GM23338 (cell line): ENCODE data around the gene CCDC170. TPM values are rescaled to one million over a fixed set of nuclear protein-coding genes. Genes with fewer than 3 reads are reported as not detected.

ENCODE experiments used
- ATAC-seq: fragments of 200-7000 bp; cut with Tn5 transposase; 3 replicates; pipeline ENCODE4 v1.9.1; 2020
- DNase-seq: peaks from one replicate; pipeline ENCODE4 v3.0.0-alpha.2; 2015; ENCODE audit warnings: low spot score
- H2AFZ ChIP-seq: fragments of 200-600 bp; sonication (generic); 2 replicates; pipeline ENCODE4 v1.8.0; 2016; ENCODE audit warnings: antibody characterized with exemption, mild to moderate bottlenecking, moderate library complexity
- H3F3A ChIP-seq: fragments of 200-600 bp; sonication (generic); replicated peaks from 2 replicates; pipeline ENCODE4 v1.8.0; 2017; ENCODE audit warnings: antibody characterized with exemption, mixed run types, low read depth
- H3K27ac ChIP-seq: fragments of 200-600 bp; sonication (generic); 2 replicates; pipeline ENCODE4 v1.6.1; 2016; ENCODE audit warnings: low read depth
- H3K27me3 ChIP-seq: fragments of 200-600 bp; sonication (generic); 2 replicates; pipeline ENCODE4 v1.8.0; 2016; ENCODE audit warnings: mild to moderate bottlenecking, mixed run types, moderate library complexity; ENCODE audit not compliant: insufficient read depth
- H3K36me3 ChIP-seq: fragments of 200-600 bp; sonication (generic); 2 replicates; pipeline ENCODE4 v1.8.0; 2016; ENCODE audit warnings: mild to moderate bottlenecking; ENCODE audit not compliant: insufficient read depth
- H3K4me1 ChIP-seq: fragments of 200-600 bp; sonication (generic); 2 replicates; pipeline ENCODE4 v1.8.0; 2016; ENCODE audit warnings: mild to moderate bottlenecking, moderate library complexity; ENCODE audit not compliant: insufficient read depth
- H3K4me2 ChIP-seq: fragments of 200-600 bp; sonication (generic); 2 replicates; pipeline ENCODE4 v1.7.1; 2017; ENCODE audit warnings: mixed run types
- H3K4me3 ChIP-seq: fragments of 200-600 bp; sonication (generic); 2 replicates; pipeline ENCODE4 v1.6.1; 2016; ENCODE audit warnings: mixed run types
- H3K79me2 ChIP-seq: fragments of 200-600 bp; sonication (generic); replicated peaks from 2 replicates; pipeline ENCODE4 v1.8.0; 2017; ENCODE audit warnings: mild to moderate bottlenecking; ENCODE audit not compliant: insufficient read depth
- H3K9me2 ChIP-seq: fragments of 200-600 bp; sonication (generic); 2 replicates; pipeline ENCODE4 v1.8.0; 2017; ENCODE audit not compliant: insufficient read depth
- H4K20me1 ChIP-seq: fragments of 200-600 bp; sonication (generic); replicated peaks from 2 replicates; pipeline ENCODE4 v1.8.0; 2017; ENCODE audit warnings: mild to moderate bottlenecking; ENCODE audit not compliant: insufficient read depth
- H3K27ac Mint-ChIP-seq: 2 replicates; pipeline ENCODE4 v1.8.0; 2020; ENCODE audit warnings: inconsistent platforms, mild to moderate bottlenecking, moderate library complexity, mixed read lengths
- H3K27me3 Mint-ChIP-seq: 3 replicates; pipeline ENCODE4 v1.8.0; 2022; ENCODE audit warnings: low read depth, mild to moderate bottlenecking, moderate library complexity, mixed read lengths, inconsistent platforms; ENCODE audit not compliant: insufficient read depth, poor library complexity
- H3K36me3 Mint-ChIP-seq: 3 replicates; pipeline ENCODE4 v1.8.0; 2021; ENCODE audit warnings: low read depth, mild to moderate bottlenecking, inconsistent platforms, moderate library complexity, mixed read lengths
- H3K4me1 Mint-ChIP-seq: 3 replicates; pipeline ENCODE4 v1.8.0; 2020; ENCODE audit warnings: mild to moderate bottlenecking, inconsistent platforms, mixed read lengths
- H3K4me3 Mint-ChIP-seq: 3 replicates; pipeline ENCODE4 v1.8.0; 2021; ENCODE audit warnings: moderate library complexity, mild to moderate bottlenecking, inconsistent platforms, mixed read lengths
- H3K9me3 Mint-ChIP-seq: 3 replicates; pipeline ENCODE4 v1.8.0; 2020; ENCODE audit warnings: moderate library complexity, mild to moderate bottlenecking, inconsistent platforms, mixed read lengths
- CREB1 ChIP-seq: fragments of 250-450 bp; sonication (Bioruptor Pico); IDR thresholded peaks from 2 replicates; pipeline ENCODE4 v1.5.0; 2020; ENCODE audit warnings: low read depth, mild to moderate bottlenecking, moderate library complexity
- JUNB ChIP-seq: IDR thresholded peaks from one replicate; pipeline ENCODE4 v1.6.1; 2016; ENCODE audit warnings: antibody characterized with exemption; ENCODE audit not compliant: unreplicated experiment
- POLR2AphosphoS5 ChIP-seq: IDR thresholded peaks from 2 replicates; pipeline ENCODE4 v1.6.1; 2016; ENCODE audit warnings: antibody characterized with exemption, low read depth
- STAT1 ChIP-seq: IDR thresholded peaks from one replicate; pipeline ENCODE4 v1.6.1; 2016; ENCODE audit warnings: antibody characterized with exemption; ENCODE audit not compliant: unreplicated experiment
- ZNF114 ChIP-seq: fragments of 250-450 bp; sonication (Bioruptor Pico); IDR thresholded peaks from 2 replicates; pipeline ENCODE4 v1.5.0; 2020; ENCODE audit warnings: mild to moderate bottlenecking, moderate library complexity
- polyA plus RNA-seq: library from polyadenylated mRNA; unstranded; fragments of >200 nt; fragmentation: Nextera tagmentation; extraction: Ambion mirVana; gene quantifications from 2 replicates; pipeline ENCODE4 v1.2.1, GENCODE V29; 2016
- total RNA-seq: library from RNA; depleted of rRNA; stranded (reverse); fragments of >200 nt; shearing (Covaris generic); gene quantifications from 2 replicates; pipeline ENCODE4 v1.2.3, GENCODE V29; 2014
- TF ChIP-seq, protein P1 (sequence below): fragments of 250-450 bp; sonication (Bioruptor Pico); IDR thresholded peaks from 2 replicates; pipeline ENCODE4 v1.5.0; 2020; ENCODE audit warnings: mild to moderate bottlenecking, moderate library complexity
- TF ChIP-seq, protein P2 (sequence below): IDR thresholded peaks from one replicate; pipeline ENCODE4 v1.6.1; 2018; ENCODE audit warnings: antibody characterized with exemption; ENCODE audit not compliant: unreplicated experiment

The CCDC170 gene
- total and polyA plus RNA-seq, 2 experiments from 2014 or later, result 0.18 TPM; not detected in 1

DNA sequence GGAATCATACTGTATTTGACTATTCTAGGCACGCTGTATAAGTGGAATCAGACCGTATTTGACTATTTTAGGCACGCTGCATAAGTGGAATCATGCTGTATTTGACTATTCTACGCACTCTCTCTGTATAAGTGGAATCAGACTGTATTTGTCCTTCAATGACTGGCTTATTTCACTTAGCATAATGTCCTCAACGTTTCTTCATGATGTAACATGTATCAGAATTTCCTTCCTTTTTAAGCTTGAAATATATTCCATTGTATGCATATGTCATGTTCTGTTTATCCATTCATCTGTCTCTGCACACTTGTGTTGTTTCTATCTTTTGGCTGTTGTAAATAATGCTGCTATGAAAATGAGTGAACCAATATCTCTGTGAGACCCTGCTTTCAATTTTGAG, 5.7 kb downstream of the CCDC170 start (continued):
- TF ChIP-seq, protein P1, sequence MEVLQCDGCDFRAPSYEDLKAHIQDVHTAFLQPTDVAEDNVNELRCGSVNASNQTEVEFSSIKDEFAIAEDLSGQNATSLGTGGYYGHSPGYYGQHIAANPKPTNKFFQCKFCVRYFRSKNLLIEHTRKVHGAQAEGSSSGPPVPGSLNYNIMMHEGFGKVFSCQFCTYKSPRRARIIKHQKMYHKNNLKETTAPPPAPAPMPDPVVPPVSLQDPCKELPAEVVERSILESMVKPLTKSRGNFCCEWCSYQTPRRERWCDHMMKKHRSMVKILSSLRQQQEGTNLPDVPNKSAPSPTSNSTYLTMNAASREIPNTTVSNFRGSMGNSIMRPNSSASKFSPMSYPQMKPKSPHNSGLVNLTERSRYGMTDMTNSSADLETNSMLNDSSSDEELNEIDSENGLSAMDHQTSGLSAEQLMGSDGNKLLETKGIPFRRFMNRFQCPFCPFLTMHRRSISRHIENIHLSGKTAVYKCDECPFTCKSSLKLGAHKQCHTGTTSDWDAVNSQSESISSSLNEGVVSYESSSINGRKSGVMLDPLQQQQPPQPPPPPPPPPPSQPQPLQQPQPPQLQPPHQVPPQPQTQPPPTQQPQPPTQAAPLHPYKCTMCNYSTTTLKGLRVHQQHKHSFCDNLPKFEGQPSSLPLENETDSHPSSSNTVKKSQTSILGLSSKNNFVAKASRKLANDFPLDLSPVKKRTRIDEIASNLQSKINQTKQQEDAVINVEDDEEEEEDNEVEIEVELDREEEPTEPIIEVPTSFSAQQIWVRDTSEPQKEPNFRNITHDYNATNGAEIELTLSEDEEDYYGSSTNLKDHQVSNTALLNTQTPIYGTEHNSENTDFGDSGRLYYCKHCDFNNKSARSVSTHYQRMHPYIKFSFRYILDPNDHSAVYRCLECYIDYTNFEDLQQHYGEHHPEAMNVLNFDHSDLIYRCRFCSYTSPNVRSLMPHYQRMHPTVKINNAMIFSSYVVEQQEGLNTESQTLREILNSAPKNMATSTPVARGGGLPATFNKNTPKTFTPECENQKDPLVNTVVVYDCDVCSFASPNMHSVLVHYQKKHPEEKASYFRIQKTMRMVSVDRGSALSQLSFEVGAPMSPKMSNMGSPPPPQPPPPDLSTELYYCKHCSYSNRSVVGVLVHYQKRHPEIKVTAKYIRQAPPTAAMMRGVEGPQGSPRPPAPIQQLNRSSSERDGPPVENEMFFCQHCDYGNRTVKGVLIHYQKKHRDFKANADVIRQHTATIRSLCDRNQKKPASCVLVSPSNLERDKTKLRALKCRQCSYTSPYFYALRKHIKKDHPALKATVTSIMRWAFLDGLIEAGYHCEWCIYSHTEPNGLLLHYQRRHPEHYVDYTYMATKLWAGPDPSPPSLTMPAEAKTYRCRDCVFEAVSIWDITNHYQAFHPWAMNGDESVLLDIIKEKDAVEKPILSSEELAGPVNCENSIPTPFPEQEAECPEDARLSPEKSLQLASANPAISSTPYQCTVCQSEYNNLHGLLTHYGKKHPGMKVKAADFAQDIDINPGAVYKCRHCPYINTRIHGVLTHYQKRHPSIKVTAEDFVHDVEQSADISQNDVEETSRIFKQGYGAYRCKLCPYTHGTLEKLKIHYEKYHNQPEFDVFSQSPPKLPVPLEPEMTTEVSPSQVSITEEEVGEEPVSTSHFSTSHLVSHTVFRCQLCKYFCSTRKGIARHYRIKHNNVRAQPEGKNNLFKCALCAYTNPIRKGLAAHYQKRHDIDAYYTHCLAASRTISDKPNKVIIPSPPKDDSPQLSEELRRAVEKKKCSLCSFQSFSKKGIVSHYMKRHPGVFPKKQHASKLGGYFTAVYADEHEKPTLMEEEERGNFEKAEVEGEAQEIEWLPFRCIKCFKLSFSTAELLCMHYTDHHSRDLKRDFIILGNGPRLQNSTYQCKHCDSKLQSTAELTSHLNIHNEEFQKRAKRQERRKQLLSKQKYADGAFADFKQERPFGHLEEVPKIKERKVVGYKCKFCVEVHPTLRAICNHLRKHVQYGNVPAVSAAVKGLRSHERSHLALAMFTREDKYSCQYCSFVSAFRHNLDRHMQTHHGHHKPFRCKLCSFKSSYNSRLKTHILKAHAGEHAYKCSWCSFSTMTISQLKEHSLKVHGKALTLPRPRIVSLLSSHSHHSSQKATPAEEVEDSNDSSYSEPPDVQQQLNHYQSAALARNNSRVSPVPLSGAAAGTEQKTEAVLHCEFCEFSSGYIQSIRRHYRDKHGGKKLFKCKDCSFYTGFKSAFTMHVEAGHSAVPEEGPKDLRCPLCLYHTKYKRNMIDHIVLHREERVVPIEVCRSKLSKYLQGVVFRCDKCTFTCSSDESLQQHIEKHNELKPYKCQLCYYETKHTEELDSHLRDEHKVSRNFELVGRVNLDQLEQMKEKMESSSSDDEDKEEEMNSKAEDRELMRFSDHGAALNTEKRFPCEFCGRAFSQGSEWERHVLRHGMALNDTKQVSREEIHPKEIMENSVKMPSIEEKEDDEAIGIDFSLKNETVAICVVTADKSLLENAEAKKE, result no peak

DNA sequence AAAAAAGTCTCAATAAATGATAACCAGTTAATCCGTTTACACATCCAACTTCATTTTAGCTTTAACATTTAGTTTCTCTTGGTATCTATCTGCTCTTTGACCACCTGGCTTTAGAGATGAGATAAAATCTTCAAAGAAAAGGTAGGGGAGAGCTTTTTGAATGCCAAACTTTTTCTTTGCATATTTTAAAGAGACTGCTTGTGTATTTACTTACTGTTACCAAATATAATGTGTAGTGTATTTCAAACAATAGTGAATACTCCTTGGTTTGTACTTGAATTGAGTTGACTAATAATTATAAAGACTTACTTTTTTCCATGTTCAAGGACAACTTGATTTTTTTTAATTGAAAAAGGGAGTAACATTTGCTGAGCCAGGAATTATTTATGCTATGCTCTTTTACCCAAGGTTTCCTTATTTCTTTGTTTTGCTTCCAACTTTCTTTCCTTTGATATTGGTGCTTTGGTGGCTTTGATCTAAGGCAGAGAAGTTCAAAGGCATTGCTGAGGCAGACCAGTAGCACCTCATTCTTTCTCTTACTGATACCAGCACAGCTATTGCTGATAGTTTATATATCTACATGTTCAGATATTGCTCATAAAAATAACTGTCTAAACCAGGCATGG, 7.8 kb downstream of the CCDC170 start:
- Histone ChIP-seq H3K4me3 (no peak overlapping the region), H3F3A (no peaks in the 10 kb centered on the region), H3K27ac (no peak overlapping the region), H3K9me2 (no peaks in the 10 kb centered on the region; the same call in 1 of the 2 replicates), H3K4me2 (no peak overlapping the region), H3K27me3 (no peaks in the 10 kb centered on the region), H3K36me3 (no peaks in the 10 kb centered on the region), H2AFZ (no peak overlapping the region), H3K4me1 (peaks cover 10% of the 10 kb centered on the region), H4K20me1 (no peaks in the 10 kb centered on the region), H3K79me2 (no peaks in the 10 kb centered on the region)
- Mint-ChIP-seq H3K27ac (no peak overlapping the region), H3K4me3 (no peak overlapping the region), H3K4me1 (peaks cover 10% of the 10 kb centered on the region), H3K27me3 (peaks cover 6% of the 10 kb centered on the region), H3K36me3 (no peaks in the 10 kb centered on the region), H3K9me3 (no peaks in the 10 kb centered on the region)
- ATAC-seq (no peak), DNase-seq (no peak)
- TF ChIP-seq POLR2AphosphoS5 (no peak), STAT1 (no peak), ZNF114 (CRISPR knock-in tag) (no peak)

DNA sequence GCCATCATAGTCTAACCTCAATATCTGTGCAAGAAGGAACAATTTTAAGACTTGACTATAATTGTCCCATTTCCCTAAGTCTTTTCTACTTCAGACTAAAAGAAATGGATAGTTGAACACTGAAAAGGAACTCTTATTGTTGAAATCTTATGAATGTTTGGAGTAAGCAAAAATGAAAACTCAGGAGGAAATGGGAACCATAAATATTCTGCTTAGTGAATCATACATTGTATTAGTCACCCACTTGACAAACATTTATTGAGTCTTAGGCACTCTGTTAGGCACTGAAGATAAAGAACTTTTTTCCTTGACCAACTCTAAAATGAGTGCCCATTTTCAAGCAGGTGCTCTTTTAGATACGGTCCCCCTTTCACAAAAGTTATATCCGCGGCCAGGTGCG, 8.7 kb downstream of the CCDC170 start:
- TF ChIP-seq ZNF114 (CRISPR knock-in tag) (no peak), POLR2AphosphoS5 (no peak), CREB1 (CRISPR knock-in tag) (no peak), JUNB (no peak)
- TF ChIP-seq, protein P2, sequence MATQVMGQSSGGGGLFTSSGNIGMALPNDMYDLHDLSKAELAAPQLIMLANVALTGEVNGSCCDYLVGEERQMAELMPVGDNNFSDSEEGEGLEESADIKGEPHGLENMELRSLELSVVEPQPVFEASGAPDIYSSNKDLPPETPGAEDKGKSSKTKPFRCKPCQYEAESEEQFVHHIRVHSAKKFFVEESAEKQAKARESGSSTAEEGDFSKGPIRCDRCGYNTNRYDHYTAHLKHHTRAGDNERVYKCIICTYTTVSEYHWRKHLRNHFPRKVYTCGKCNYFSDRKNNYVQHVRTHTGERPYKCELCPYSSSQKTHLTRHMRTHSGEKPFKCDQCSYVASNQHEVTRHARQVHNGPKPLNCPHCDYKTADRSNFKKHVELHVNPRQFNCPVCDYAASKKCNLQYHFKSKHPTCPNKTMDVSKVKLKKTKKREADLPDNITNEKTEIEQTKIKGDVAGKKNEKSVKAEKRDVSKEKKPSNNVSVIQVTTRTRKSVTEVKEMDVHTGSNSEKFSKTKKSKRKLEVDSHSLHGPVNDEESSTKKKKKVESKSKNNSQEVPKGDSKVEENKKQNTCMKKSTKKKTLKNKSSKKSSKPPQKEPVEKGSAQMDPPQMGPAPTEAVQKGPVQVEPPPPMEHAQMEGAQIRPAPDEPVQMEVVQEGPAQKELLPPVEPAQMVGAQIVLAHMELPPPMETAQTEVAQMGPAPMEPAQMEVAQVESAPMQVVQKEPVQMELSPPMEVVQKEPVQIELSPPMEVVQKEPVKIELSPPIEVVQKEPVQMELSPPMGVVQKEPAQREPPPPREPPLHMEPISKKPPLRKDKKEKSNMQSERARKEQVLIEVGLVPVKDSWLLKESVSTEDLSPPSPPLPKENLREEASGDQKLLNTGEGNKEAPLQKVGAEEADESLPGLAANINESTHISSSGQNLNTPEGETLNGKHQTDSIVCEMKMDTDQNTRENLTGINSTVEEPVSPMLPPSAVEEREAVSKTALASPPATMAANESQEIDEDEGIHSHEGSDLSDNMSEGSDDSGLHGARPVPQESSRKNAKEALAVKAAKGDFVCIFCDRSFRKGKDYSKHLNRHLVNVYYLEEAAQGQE, result no peak
- no peak overlapping the region for H3K4me3 ChIP-seq
- Mint-ChIP-seq H3K4me3 (no peak overlapping the region), H3K36me3 (no peaks in the 10 kb centered on the region), H3K27ac (no peak overlapping the region), H3K4me1 (peaks cover 14% of the 10 kb centered on the region), H3K27me3 (peaks cover 6% of the 10 kb centered on the region), H3K9me3 (no peaks in the 10 kb centered on the region)
- no peaks in the 10 kb centered on the region for H3F3A ChIP-seq
- H3K9me2 ChIP-seq, result no peaks in the 10 kb centered on the region; the same call in 1 of the 2 replicates
- no peak overlapping the region for H3K27ac ChIP-seq
- H4K20me1 ChIP-seq, result no peaks in the 10 kb centered on the region
- H3K4me1 ChIP-seq, result peaks cover 13% of the 10 kb centered on the region
- H3K4me2 ChIP-seq, result no peak overlapping the region
- no peaks in the 10 kb centered on the region for H3K79me2 ChIP-seq
- DNase-seq, result no peak
- no peaks in the 10 kb centered on the region for H3K27me3 ChIP-seq
- H3K36me3 ChIP-seq, result no peaks in the 10 kb centered on the region
- no peak overlapping the region for H2AFZ ChIP-seq
- no peak for ATAC-seq
